BE2C (cell line): ENCODE measurements around the gene OR2F2.

Source experiments
- DNase-seq: peaks from one replicate; pipeline ENCODE4 v3.0.0-alpha.2; 2020
- H3K27me3 ChIP-seq: fragments of 250-450 bp; sonication (Bioruptor Pico); 2 replicates; pipeline ENCODE4 v1.5.1; 2020; ENCODE audit warnings: mild to moderate bottlenecking
- H3K36me3 ChIP-seq: fragments of 250-450 bp; sonication (Bioruptor Pico); 2 replicates; pipeline ENCODE4 v1.5.1; 2020; ENCODE audit warnings: mild to moderate bottlenecking
- H3K4me1 ChIP-seq: fragments of 250-450 bp; sonication (Bioruptor Pico); 2 replicates; pipeline ENCODE4 v1.5.1; 2020
- H3K4me3 ChIP-seq: 2 replicates; pipeline ENCODE4 v1.5.1; 2011; ENCODE audit warnings: low read depth, low read length
- H3K9me3 ChIP-seq: fragments of 250-450 bp; sonication (Bioruptor Pico); 2 replicates; pipeline ENCODE4 v1.5.1; 2020
- CTCF ChIP-seq: IDR thresholded peaks from 2 replicates; pipeline ENCODE4 v1.5.1; 2012; ENCODE audit warnings: mild to moderate bottlenecking, low read depth, low read length

OR2F2 gene

GRCh38 chr7:143947111-143947510 is 12.1 kb downstream of the OR2F2 start:
- no peak for TF ChIP-seq CTCF
- H3K4me1 ChIP-seq = no peaks in the 10 kb centered on the region
- H3K4me3 ChIP-seq = no peak overlapping the region

GRCh38 chr7:143948733-143949132 is 13.7 kb downstream of the OR2F2 start:
- H3K27me3 ChIP-seq = no peaks in the 10 kb centered on the region
- no peaks in the 10 kb centered on the region for H3K4me1 ChIP-seq
- TF ChIP-seq CTCF = no peak
- H3K36me3 ChIP-seq = no peaks in the 10 kb centered on the region
- no peaks in the 10 kb centered on the region for H3K9me3 ChIP-seq
- no peak overlapping the region for H3K4me3 ChIP-seq
- no peak for DNase-seq

More at GRCh38 chr7:143947111-143947510, 12.1 kb downstream of the OR2F2 start:
- no peaks in the 10 kb centered on the region for H3K27me3 ChIP-seq
- H3K36me3 ChIP-seq = no peaks in the 10 kb centered on the region
- no peaks in the 10 kb centered on the region for H3K9me3 ChIP-seq
- DNase-seq = no peak

GRCh38 chr7:143953421-143953820 is 18.4 kb downstream of the OR2F2 start:
- Histone ChIP-seq H3K27me3 (no peaks in the 10 kb centered on the region), H3K4me3 (no peak overlapping the region), H3K9me3 (no peaks in the 10 kb centered on the region), H3K36me3 (no peaks in the 10 kb centered on the region), H3K4me1 (no peaks in the 10 kb centered on the region)
- no peak for DNase-seq
- no peak for TF ChIP-seq CTCF

- TF ChIP-seq CTCF = no peak
- no peak for DNase-seq
- Histone ChIP-seq H3K9me3 (no peaks in the 10 kb centered on the region), H3K27me3 (no peaks in the 10 kb centered on the region), H3K4me3 (no peak overlapping the region), H3K4me1 (no peaks in the 10 kb centered on the region), H3K36me3 (no peaks in the 10 kb centered on the region)
Measured at GRCh38 chr7:143954135-143954534, 19.1 kb downstream of the OR2F2 start.

- no peaks in the 10 kb centered on the region for H3K4me1 ChIP-seq
- no peaks in the 10 kb centered on the region for H3K9me3 ChIP-seq
- no peak for DNase-seq
- no peaks in the 10 kb centered on the region for H3K27me3 ChIP-seq
- no peak for TF ChIP-seq CTCF
- no peak within 1 kb of the TSS for H3K4me3 ChIP-seq
- no peaks in the 10 kb centered on the region for H3K36me3 ChIP-seq
Measured at GRCh38 chr7:143954544-143954943, 19.5 kb downstream of the OR2F2 start, which contains the start of gene OR2F1. OR2F1 (plus strand) TSS chr7:143954844; CDS start chr7:143959971, 5,127 bp downstream.

- no peaks in the 10 kb centered on the region for H3K9me3 ChIP-seq
- no peaks in the 10 kb centered on the region for H3K4me1 ChIP-seq
- no peaks in the 10 kb centered on the region for H3K36me3 ChIP-seq
- no peak overlapping the region for H3K4me3 ChIP-seq
- DNase-seq = no peak
- H3K27me3 ChIP-seq = no peaks in the 10 kb centered on the region
- TF ChIP-seq CTCF = no peak
Measured at GRCh38 chr7:143958781-143959180, 23.7 kb downstream of the OR2F2 start.
